ENCODE data around the gene ZNF189. TPM values are rescaled to one million over a fixed set of nuclear protein-coding genes. Genes with fewer than 3 reads are reported as not detected.

Gene ZNF189
- total RNA-seq, 1 donor from 2014 or later, result 20.7 TPM

- no peak for DNase-seq
- no peak for ATAC-seq
- H3K4me1 ChIP-seq, result no peaks in the 10 kb centered on the region
- H3K4me3 ChIP-seq, result no peak overlapping the region
- intact Hi-C loops (cut with DNase I), result no loop called here
- no peaks in the 10 kb centered on the region for H3K27me3 ChIP-seq (ENCODE audit: low read depth)
- no peaks in the 10 kb centered on the region for H3K36me3 ChIP-seq
- TF ChIP-seq, protein P1, sequence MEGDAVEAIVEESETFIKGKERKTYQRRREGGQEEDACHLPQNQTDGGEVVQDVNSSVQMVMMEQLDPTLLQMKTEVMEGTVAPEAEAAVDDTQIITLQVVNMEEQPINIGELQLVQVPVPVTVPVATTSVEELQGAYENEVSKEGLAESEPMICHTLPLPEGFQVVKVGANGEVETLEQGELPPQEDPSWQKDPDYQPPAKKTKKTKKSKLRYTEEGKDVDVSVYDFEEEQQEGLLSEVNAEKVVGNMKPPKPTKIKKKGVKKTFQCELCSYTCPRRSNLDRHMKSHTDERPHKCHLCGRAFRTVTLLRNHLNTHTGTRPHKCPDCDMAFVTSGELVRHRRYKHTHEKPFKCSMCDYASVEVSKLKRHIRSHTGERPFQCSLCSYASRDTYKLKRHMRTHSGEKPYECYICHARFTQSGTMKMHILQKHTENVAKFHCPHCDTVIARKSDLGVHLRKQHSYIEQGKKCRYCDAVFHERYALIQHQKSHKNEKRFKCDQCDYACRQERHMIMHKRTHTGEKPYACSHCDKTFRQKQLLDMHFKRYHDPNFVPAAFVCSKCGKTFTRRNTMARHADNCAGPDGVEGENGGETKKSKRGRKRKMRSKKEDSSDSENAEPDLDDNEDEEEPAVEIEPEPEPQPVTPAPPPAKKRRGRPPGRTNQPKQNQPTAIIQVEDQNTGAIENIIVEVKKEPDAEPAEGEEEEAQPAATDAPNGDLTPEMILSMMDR (IDR thresholded peaks at IDR 0.05), result no peak
- no peak overlapping the region for H3K27ac ChIP-seq
- no peaks in the 10 kb centered on the region for H3K9me3 ChIP-seq
These were observed 31.1 kb downstream of the ZNF189 start for GRCh38 chr9:101429736-101430135.

DNA sequence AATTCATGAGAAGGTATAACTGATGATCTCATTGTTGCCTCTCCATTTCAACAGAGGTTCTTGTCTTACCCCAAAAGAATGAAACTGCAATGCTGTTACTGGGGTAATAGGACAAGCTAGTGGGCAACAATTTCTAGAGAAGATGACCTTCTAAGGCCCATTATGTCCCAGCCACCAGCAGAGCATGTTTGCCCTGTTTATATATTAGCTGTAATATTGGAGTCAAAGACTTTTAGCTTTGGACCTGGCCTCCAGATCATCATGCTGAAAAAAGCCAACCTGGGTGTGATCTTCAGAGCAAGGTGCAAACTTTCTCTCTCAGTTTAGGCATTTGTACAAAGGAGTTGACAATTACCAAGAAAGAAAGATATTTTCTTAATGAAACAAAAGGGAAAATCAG lies 33.5 kb downstream of the ZNF189 start:
- H3K27ac ChIP-seq, result no peak overlapping the region

GRCh38 chr9:101432740-101433139 lies 34.1 kb downstream of the ZNF189 start:
- TF ChIP-seq, protein P1 (IDR thresholded peaks at IDR 0.05), result no peak
- H3K4me1 ChIP-seq, result no peaks in the 10 kb centered on the region
- DNase-seq, result no peak
- no peak overlapping the region for H3K27ac ChIP-seq
- H3K36me3 ChIP-seq, result no peaks in the 10 kb centered on the region
- H3K27me3 ChIP-seq (ENCODE audit: low read depth), result no peaks in the 10 kb centered on the region
- H3K9me3 ChIP-seq, result no peaks in the 10 kb centered on the region
- intact Hi-C loops (cut with DNase I), result no loop called here
- H3K4me3 ChIP-seq, result no peak overlapping the region
- ATAC-seq, result no peak

More for the DNA sequence above, 33.5 kb downstream of the ZNF189 start:
- H3K4me3 ChIP-seq, result no peak overlapping the region
- H3K36me3 ChIP-seq, result no peaks in the 10 kb centered on the region
- H3K4me1 ChIP-seq, result no peaks in the 10 kb centered on the region
- no peaks in the 10 kb centered on the region for H3K27me3 ChIP-seq (ENCODE audit: low read depth)
- H3K9me3 ChIP-seq, result no peaks in the 10 kb centered on the region
- ATAC-seq (no peak), DNase-seq (no peak)
- intact Hi-C loops (cut with DNase I), result no loop called here
- TF ChIP-seq, protein P1 (IDR thresholded peaks at IDR 0.05), result no peak

- intact Hi-C loops (cut with DNase I), result no loop called here
- no peaks in the 10 kb centered on the region for H3K27me3 ChIP-seq (ENCODE audit: low read depth)
- no peaks in the 10 kb centered on the region for H3K9me3 ChIP-seq
- DNase-seq, result no peak
- H3K4me3 ChIP-seq, result no peak overlapping the region
- no peak for ATAC-seq
- no peaks in the 10 kb centered on the region for H3K4me1 ChIP-seq
- no peaks in the 10 kb centered on the region for H3K36me3 ChIP-seq
- TF ChIP-seq, protein P1 (IDR thresholded peaks at IDR 0.05), result no peak
- H3K27ac ChIP-seq, result no peak overlapping the region
These were observed 34.6 kb downstream of the ZNF189 start for GRCh38 chr9:101433229-101433628.

- Histone ChIP-seq H3K27me3 (ENCODE audit: low read depth) (no peaks in the 10 kb centered on the region), H3K9me3 (no peaks in the 10 kb centered on the region), H3K27ac (no peak overlapping the region), H3K36me3 (no peaks in the 10 kb centered on the region), H3K4me1 (no peaks in the 10 kb centered on the region), H3K4me3 (no peak overlapping the region)
- ATAC-seq, result peak; percentile 45 to 71
- DNase-seq, result no peak
- intact Hi-C loops (cut with DNase I), result no loop called here
- TF ChIP-seq, protein P1 (IDR thresholded peaks at IDR 0.05), result no peak
These were observed 36.3 kb downstream of the ZNF189 start for GRCh38 chr9:101434998-101435397.

- H3K4me3 ChIP-seq, result no peak within 1 kb of the TSS
- ATAC-seq (no peak), DNase-seq (no peak)
- H3K4me1 ChIP-seq, result no peaks in the 10 kb centered on the region
- TF ChIP-seq, protein P1 (IDR thresholded peaks at IDR 0.05), result no peak
- no peaks in the 10 kb centered on the region for H3K9me3 ChIP-seq
- no peak within 1 kb of the TSS for H3K27ac ChIP-seq
- intact Hi-C loops (cut with DNase I), result no loop called here
- no peaks in the 10 kb centered on the region for H3K27me3 ChIP-seq (ENCODE audit: low read depth)
- no peaks in the 10 kb centered on the region for H3K36me3 ChIP-seq
These were observed 37.0 kb downstream of the ZNF189 start, which contains the start of gene ALDOB for GRCh38 chr9:101435601-101436079. ALDOB (minus strand) TSS chr9:101435774; CDS start chr9:101430887, 4,887 bp downstream.

All from lower lobe of right lung (tissue), 2 donors.